NT2/D1 (cell line): ENCODE measurements around the gene CASP12.

Experiments used
- YY1 ChIP-seq: IDR thresholded peaks from 2 replicates; pipeline ENCODE4 v1.6.1; 2011; ENCODE audit not compliant: insufficient read length, insufficient read depth
- ZNF274 ChIP-seq: IDR thresholded peaks from 2 replicates; pipeline ENCODE4 v1.6.1; 2011; ENCODE audit warnings: mild to moderate bottlenecking, low read depth, low read length

- no peak for TF ChIP-seq YY1
- no peak for TF ChIP-seq ZNF274
Observed at GRCh38 chr11:104873252-104873651, 25.0 kb downstream of the CASP12 start.
